OCI-LY7 (cell line): ENCODE results near the gene CD2AP. TPM values are rescaled to one million over a fixed set of nuclear protein-coding genes. Genes with fewer than 3 reads are reported as not detected.

Source experiments
- BruUV-seq: library from RNA; stranded (reverse); fragments of 400-500 nt; replicated peaks from 2 replicates; lab custom pipeline; 2021; lab: Mats Ljungman, UMichigan
- CTCF ChIA-PET: fragments of 300-600 bp; sonication (Branson Sonifier 250); formaldehyde crosslinking; loops from one replicate; lab custom pipeline; 2022; ENCODE audit warnings: antibody characterized with exemption; ENCODE audit not compliant: unreplicated experiment; lab: Charles Lee
- POLR2A ChIA-PET: fragments of 300-600 bp; sonication (Branson Sonifier 250); formaldehyde crosslinking; loops from one replicate; lab custom pipeline; 2022; ENCODE audit warnings: antibody characterized with exemption; lab: Charles Lee
- DNase-seq: peaks from one replicate; pipeline ENCODE4 v3.0.0-alpha.2; 2015; ENCODE audit warnings: low spot score
- H2AFZ ChIP-seq: fragments of 200-600 bp; sonication (generic), shearing (Covaris generic); 2 replicates; pipeline ENCODE4 v1.6.1; 2014; ENCODE audit warnings: mild to moderate bottlenecking, antibody characterized with exemption, low read length, moderate library complexity
- H3K27ac ChIP-seq: fragments of 200-600 bp; sonication (generic); 2 replicates; pipeline ENCODE4 v1.5.1; 2014; ENCODE audit warnings: mixed run types, low read depth, mild to moderate bottlenecking, moderate library complexity, low read length, inconsistent platforms; ENCODE audit not compliant: poor library complexity, severe bottlenecking
- H3K36me3 ChIP-seq: fragments of 200-600 bp; sonication (generic); 2 replicates; pipeline ENCODE4 v1.6.1; 2014; ENCODE audit warnings: mild to moderate bottlenecking, antibody characterized with exemption, low read length, moderate library complexity, mixed read lengths; ENCODE audit not compliant: insufficient read depth
- H3K4me1 ChIP-seq: fragments of 200-600 bp; sonication (generic); 2 replicates; pipeline ENCODE4 v1.5.1; 2014; ENCODE audit warnings: mild to moderate bottlenecking, low read length; ENCODE audit not compliant: insufficient read depth, poor library complexity, severe bottlenecking
- H3K4me2 ChIP-seq: fragments of 200-600 bp; sonication (generic); 2 replicates; pipeline ENCODE4 v1.6.1; 2014; ENCODE audit warnings: mild to moderate bottlenecking, low read length
- H3K4me3 ChIP-seq: fragments of 200-600 bp; sonication (generic); 2 replicates; pipeline ENCODE4 v1.5.1; 2014; ENCODE audit warnings: mild to moderate bottlenecking, low read depth, low read length; ENCODE audit not compliant: poor library complexity, severe bottlenecking
- H3K79me2 ChIP-seq: fragments of 200-600 bp; sonication (generic); 2 replicates; pipeline ENCODE4 v1.6.1; 2016; ENCODE audit warnings: low read depth, mild to moderate bottlenecking, low read length, moderate library complexity, mixed read lengths; ENCODE audit not compliant: insufficient read depth
- H3K9me2 ChIP-seq: fragments of 200-600 bp; sonication (generic); 2 replicates; pipeline ENCODE4 v1.6.1; 2016; ENCODE audit warnings: mild to moderate bottlenecking, low read length, mixed read lengths; ENCODE audit not compliant: insufficient read depth
- H3K9me3 ChIP-seq: fragments of 200-600 bp; sonication (generic); 2 replicates; pipeline ENCODE4 v1.6.1; 2014; ENCODE audit warnings: mild to moderate bottlenecking, mixed run types, low read length, mixed read lengths
- H4K20me1 ChIP-seq: fragments of 200-600 bp; sonication (generic); 2 replicates; pipeline ENCODE4 v1.6.1; 2014; ENCODE audit warnings: mild to moderate bottlenecking, antibody characterized with exemption, low read length, moderate library complexity, mixed read lengths; ENCODE audit not compliant: insufficient read depth
- EZH2phosphoT487 ChIP-seq: fragments of 200-600 bp; sonication (generic); IDR thresholded peaks from 2 replicates; pipeline ENCODE4 v1.6.1; 2018; ENCODE audit warnings: low read depth, borderline replicate concordance, mild to moderate bottlenecking, mixed run types, antibody characterized with exemption, low read length, moderate library complexity, mixed read lengths
- intact Hi-C: fragments of 100-400 bp; cut with micrococcal nuclease; formaldehyde crosslinking; loops from one replicate; pipeline ENCODE4 v1.10.0; 2022; ENCODE audit not compliant: unreplicated experiment
- total RNA-seq, 2 experiments: library from RNA; depleted of rRNA in 1 of 2; stranded (reverse); fragments of >200 nt in 1 of 2; shearing (Covaris generic) in 1 of 2; gene quantifications; 2 replicates each; pipeline ENCODE4 v1.2.3, GENCODE V29; 2014 to 2022
- TF ChIP-seq, protein P1 (sequence below): fragments of 200-600 bp; sonication (generic); conservative IDR thresholded peaks from 2 replicates; pipeline ENCODE4 v1.5.1; 2014; ENCODE audit warnings: mild to moderate bottlenecking, antibody characterized with exemption, low read length, moderate library complexity, mixed read lengths

The CD2AP gene
- total RNA-seq, 2 experiments from 2014 or later, result 26.6 to 58.0 TPM

DNA sequence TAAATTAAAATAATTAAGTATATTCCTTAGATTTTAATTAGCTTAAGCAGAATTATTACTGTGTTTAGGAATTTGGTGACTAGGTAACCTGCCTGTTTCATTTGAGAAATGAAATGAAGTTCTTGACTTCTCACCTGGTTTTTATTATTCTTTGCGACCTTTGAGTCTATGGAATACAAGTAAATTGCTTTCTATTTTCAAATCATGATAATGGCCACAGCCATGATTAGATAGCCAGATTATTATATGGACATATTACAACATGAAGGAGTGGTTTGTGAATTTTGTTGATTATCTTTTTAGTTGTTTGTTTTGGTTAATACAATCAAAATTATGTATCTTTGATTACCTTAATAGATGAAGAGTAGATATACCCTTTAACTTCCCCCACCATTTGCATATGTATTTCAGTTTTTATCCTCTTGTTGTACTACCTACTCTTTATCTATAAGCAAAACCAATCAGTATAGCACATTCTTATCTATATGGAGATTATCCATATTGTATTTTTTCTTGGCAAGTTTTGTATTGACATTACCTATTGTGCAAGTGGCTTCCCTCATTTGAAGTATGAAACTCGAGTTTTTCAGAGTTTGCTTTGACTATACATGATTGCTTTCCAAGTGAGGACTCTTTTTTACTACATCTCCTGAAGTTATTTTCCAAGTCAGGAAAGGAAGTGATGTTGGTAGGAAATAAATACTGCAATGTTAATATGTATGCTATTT lies 47.9 kb downstream of the CD2AP start:
- Histone ChIP-seq H2AFZ (no peak overlapping the region), H3K36me3 (peaks cover 57% of the 10 kb centered on the region), H4K20me1 (no peaks in the 10 kb centered on the region; the same call in 1 of the 2 replicates), H3K4me1 (no peaks in the 10 kb centered on the region), H3K4me3 (no peak overlapping the region), H3K27ac (no peak overlapping the region), H3K4me2 (no peak overlapping the region), H3K79me2 (peaks cover 95% of the 10 kb centered on the region), H3K9me3 (peaks cover 18% of the 10 kb centered on the region; the same call in 1 of the 2 replicates), H3K9me2 (no peaks in the 10 kb centered on the region)
- intact Hi-C loops, result no loop called here
- BruUV-seq, result no TSS peak
- POLR2A ChIA-PET, result interaction anchor here (0.6 to 0.7 kb wide), 3 partner anchors 17 to 18 kb away, joined by 3 to 5 read pairs (median 5); no protein-coding TSS in a partner anchor
- no peak for DNase-seq
- CTCF ChIA-PET, result no interaction called here
- no peak for TF ChIP-seq EZH2phosphoT487
- TF ChIP-seq, protein P1, sequence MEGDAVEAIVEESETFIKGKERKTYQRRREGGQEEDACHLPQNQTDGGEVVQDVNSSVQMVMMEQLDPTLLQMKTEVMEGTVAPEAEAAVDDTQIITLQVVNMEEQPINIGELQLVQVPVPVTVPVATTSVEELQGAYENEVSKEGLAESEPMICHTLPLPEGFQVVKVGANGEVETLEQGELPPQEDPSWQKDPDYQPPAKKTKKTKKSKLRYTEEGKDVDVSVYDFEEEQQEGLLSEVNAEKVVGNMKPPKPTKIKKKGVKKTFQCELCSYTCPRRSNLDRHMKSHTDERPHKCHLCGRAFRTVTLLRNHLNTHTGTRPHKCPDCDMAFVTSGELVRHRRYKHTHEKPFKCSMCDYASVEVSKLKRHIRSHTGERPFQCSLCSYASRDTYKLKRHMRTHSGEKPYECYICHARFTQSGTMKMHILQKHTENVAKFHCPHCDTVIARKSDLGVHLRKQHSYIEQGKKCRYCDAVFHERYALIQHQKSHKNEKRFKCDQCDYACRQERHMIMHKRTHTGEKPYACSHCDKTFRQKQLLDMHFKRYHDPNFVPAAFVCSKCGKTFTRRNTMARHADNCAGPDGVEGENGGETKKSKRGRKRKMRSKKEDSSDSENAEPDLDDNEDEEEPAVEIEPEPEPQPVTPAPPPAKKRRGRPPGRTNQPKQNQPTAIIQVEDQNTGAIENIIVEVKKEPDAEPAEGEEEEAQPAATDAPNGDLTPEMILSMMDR, result no peak

DNA sequence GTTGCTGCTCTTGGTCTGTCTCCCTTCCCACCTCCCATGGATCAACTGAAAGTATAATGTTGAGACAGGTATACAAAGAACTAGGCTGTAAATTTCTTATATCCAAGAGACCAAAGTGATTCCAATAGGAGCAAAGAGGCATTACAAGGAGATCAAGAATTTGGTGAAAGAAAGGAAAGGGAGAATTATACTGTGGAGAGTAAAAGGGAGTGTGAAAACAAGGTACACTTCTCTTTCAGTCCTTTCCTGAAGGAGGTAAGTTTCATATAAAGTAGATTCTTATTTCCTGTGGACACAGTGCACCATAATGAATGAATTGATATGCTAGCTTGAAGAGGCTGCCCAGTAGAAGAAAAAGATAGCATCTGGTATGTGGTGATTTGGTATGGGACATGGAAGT lies 49.7 kb downstream of the CD2AP start:
- no peak overlapping the region for H3K4me2 ChIP-seq
- H2AFZ ChIP-seq, result no peak overlapping the region
- CTCF ChIA-PET, result no interaction called here
- no peak overlapping the region for H3K4me3 ChIP-seq
- intact Hi-C loops, result no loop called here
- H3K27ac ChIP-seq, result no peak overlapping the region
- POLR2A ChIA-PET, result interaction anchor here (0.6 to 1.2 kb wide), 4 partner anchors 19 to 90 kb away, joined by 3 read pairs; no protein-coding TSS in a partner anchor
- peaks cover 97% of the 10 kb centered on the region for H3K79me2 ChIP-seq
- H4K20me1 ChIP-seq, result no peaks in the 10 kb centered on the region; the same call in 1 of the 2 replicates
- no peaks in the 10 kb centered on the region for H3K4me1 ChIP-seq
- no peak for DNase-seq
- no TSS peak for BruUV-seq
- H3K9me3 ChIP-seq, result peaks cover 21% of the 10 kb centered on the region; the same call in 1 of the 2 replicates
- peaks cover 63% of the 10 kb centered on the region for H3K36me3 ChIP-seq
- H3K9me2 ChIP-seq, result no peaks in the 10 kb centered on the region
- TF ChIP-seq, protein P1, result no peak
- TF ChIP-seq EZH2phosphoT487, result no peak

DNA sequence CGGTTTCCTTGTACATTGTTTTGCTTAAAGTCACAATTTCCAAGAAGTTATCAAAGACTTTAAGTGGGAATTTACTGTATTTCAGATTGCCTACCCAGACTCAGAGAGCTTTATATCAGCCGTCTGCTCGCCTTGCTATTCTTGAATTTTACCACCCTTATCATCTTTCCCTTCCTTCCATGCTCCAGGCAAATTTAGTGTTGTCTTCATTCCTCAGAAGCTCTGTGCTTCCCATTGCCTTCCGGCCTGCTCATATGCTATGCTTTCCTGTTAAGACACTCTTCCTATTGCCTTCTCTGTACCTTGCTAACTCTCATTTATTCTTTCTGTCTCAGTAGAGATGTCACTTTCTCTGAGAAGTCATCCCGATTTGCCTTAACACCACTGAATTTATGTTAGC lies 52.1 kb downstream of the CD2AP start:
- POLR2A ChIA-PET, result interaction anchor here (0.8 to 1.3 kb wide), 3 partner anchors 13 to 23 kb away, joined by 3 read pairs; no protein-coding TSS in a partner anchor
- no peak overlapping the region for H3K4me2 ChIP-seq
- no TSS peak for BruUV-seq
- intact Hi-C loops, result no loop called here
- H3K79me2 ChIP-seq, result peaks cover 86% of the 10 kb centered on the region
- DNase-seq, result no peak
- peaks cover 70% of the 10 kb centered on the region for H3K36me3 ChIP-seq
- no peak for TF ChIP-seq EZH2phosphoT487
- TF ChIP-seq, protein P1, result no peak
- H3K9me2 ChIP-seq, result no peaks in the 10 kb centered on the region
- no peak overlapping the region for H2AFZ ChIP-seq
- peaks cover 21% of the 10 kb centered on the region; the same call in 1 of the 2 replicates for H3K9me3 ChIP-seq
- CTCF ChIA-PET, result no interaction called here
- no peak overlapping the region for H3K27ac ChIP-seq
- no peaks in the 10 kb centered on the region; the same call in 1 of the 2 replicates for H4K20me1 ChIP-seq
- H3K4me3 ChIP-seq, result no peak overlapping the region
- no peaks in the 10 kb centered on the region for H3K4me1 ChIP-seq
